OCI-LY7 (cell line): ENCODE measurements around the gene MRPL36. TPM values are rescaled to one million over a fixed set of nuclear protein-coding genes. Genes with fewer than 3 reads are reported as not detected.
"Not testable (repeated sequence)": the region's sequence is repeated elsewhere in the genome, so short reads cannot be mapped to it uniquely, and the experiment has no call there.

Source experiments
- BruUV-seq: library from RNA; stranded (reverse); fragments of 400-500 nt; replicated peaks from 2 replicates; lab custom pipeline; 2021; lab: Mats Ljungman, UMichigan
- CTCF ChIA-PET: fragments of 300-600 bp; sonication (Branson Sonifier 250); formaldehyde crosslinking; loops from one replicate; lab custom pipeline; 2022; ENCODE audit warnings: antibody characterized with exemption; ENCODE audit not compliant: unreplicated experiment; lab: Charles Lee
- POLR2A ChIA-PET: fragments of 300-600 bp; sonication (Branson Sonifier 250); formaldehyde crosslinking; loops from one replicate; lab custom pipeline; 2022; ENCODE audit warnings: antibody characterized with exemption; lab: Charles Lee
- DNase-seq: peaks from one replicate; pipeline ENCODE4 v3.0.0-alpha.2; 2015; ENCODE audit warnings: low spot score
- H2AFZ ChIP-seq: fragments of 200-600 bp; sonication (generic), shearing (Covaris generic); 2 replicates; pipeline ENCODE4 v1.6.1; 2014; ENCODE audit warnings: mild to moderate bottlenecking, antibody characterized with exemption, low read length, moderate library complexity
- H3K27ac ChIP-seq: fragments of 200-600 bp; sonication (generic); 2 replicates; pipeline ENCODE4 v1.5.1; 2014; ENCODE audit warnings: mixed run types, low read depth, mild to moderate bottlenecking, moderate library complexity, low read length, inconsistent platforms; ENCODE audit not compliant: poor library complexity, severe bottlenecking
- H3K36me3 ChIP-seq: fragments of 200-600 bp; sonication (generic); 2 replicates; pipeline ENCODE4 v1.6.1; 2014; ENCODE audit warnings: mild to moderate bottlenecking, antibody characterized with exemption, low read length, moderate library complexity, mixed read lengths; ENCODE audit not compliant: insufficient read depth
- H3K4me1 ChIP-seq: fragments of 200-600 bp; sonication (generic); 2 replicates; pipeline ENCODE4 v1.5.1; 2014; ENCODE audit warnings: mild to moderate bottlenecking, low read length; ENCODE audit not compliant: insufficient read depth, poor library complexity, severe bottlenecking
- H3K4me2 ChIP-seq: fragments of 200-600 bp; sonication (generic); 2 replicates; pipeline ENCODE4 v1.6.1; 2014; ENCODE audit warnings: mild to moderate bottlenecking, low read length
- H3K4me3 ChIP-seq: fragments of 200-600 bp; sonication (generic); 2 replicates; pipeline ENCODE4 v1.5.1; 2014; ENCODE audit warnings: mild to moderate bottlenecking, low read depth, low read length; ENCODE audit not compliant: poor library complexity, severe bottlenecking
- H3K79me2 ChIP-seq: fragments of 200-600 bp; sonication (generic); 2 replicates; pipeline ENCODE4 v1.6.1; 2016; ENCODE audit warnings: low read depth, mild to moderate bottlenecking, low read length, moderate library complexity, mixed read lengths; ENCODE audit not compliant: insufficient read depth
- H3K9me2 ChIP-seq: fragments of 200-600 bp; sonication (generic); 2 replicates; pipeline ENCODE4 v1.6.1; 2016; ENCODE audit warnings: mild to moderate bottlenecking, low read length, mixed read lengths; ENCODE audit not compliant: insufficient read depth
- H3K9me3 ChIP-seq: fragments of 200-600 bp; sonication (generic); 2 replicates; pipeline ENCODE4 v1.6.1; 2014; ENCODE audit warnings: mild to moderate bottlenecking, mixed run types, low read length, mixed read lengths
- H4K20me1 ChIP-seq: fragments of 200-600 bp; sonication (generic); 2 replicates; pipeline ENCODE4 v1.6.1; 2014; ENCODE audit warnings: mild to moderate bottlenecking, antibody characterized with exemption, low read length, moderate library complexity, mixed read lengths; ENCODE audit not compliant: insufficient read depth
- EZH2phosphoT487 ChIP-seq: fragments of 200-600 bp; sonication (generic); IDR thresholded peaks from 2 replicates; pipeline ENCODE4 v1.6.1; 2018; ENCODE audit warnings: low read depth, borderline replicate concordance, mild to moderate bottlenecking, mixed run types, antibody characterized with exemption, low read length, moderate library complexity, mixed read lengths
- intact Hi-C: fragments of 100-400 bp; cut with micrococcal nuclease; formaldehyde crosslinking; loops from one replicate; pipeline ENCODE4 v1.10.0; 2022; ENCODE audit not compliant: unreplicated experiment
- total RNA-seq, 2 experiments: library from RNA; depleted of rRNA in 1 of 2; stranded (reverse); fragments of >200 nt in 1 of 2; shearing (Covaris generic) in 1 of 2; gene quantifications; 2 replicates each; pipeline ENCODE4 v1.2.3, GENCODE V29; 2014 to 2022
- TF ChIP-seq, protein P1 (sequence below): fragments of 200-600 bp; sonication (generic); conservative IDR thresholded peaks from 2 replicates; pipeline ENCODE4 v1.5.1; 2014; ENCODE audit warnings: mild to moderate bottlenecking, antibody characterized with exemption, low read length, moderate library complexity, mixed read lengths

The MRPL36 gene
- total RNA-seq, 2 experiments from 2014 or later: 91.7 to 93.8 TPM

DNA sequence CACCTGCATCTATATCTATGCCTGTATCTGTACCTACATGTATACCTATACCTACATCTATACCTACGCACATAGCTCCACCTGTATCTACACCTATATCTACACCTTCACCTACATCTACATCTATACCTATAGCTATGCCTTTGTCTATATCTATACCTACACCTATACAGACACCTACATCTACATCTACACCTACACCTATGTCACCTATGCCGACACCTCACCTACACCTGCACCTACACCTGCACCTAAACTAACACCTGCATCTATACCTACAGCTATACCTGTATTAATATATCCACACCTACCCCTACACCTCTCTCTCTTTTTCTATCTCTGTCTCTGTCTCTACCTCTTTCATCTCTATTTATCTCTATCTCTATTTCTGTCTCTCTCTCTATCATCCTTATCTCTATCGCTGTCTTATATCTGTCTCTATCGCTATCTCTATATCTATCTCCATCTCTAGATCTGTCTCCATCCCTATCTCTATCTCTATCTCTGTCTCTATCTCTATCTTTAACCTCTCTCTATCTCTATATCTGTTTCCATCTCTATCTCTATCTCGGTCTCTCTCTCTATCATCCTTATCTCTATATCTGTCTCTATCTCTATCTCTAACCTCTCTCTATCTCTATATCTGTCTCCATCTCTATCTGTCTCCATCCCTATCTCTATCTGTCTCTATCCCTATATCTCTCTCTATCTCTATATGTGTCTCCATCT lies 45.2 kb upstream of the MRPL36 start:
- no peak for DNase-seq
- Histone ChIP-seq H3K79me2 (no peaks in the 10 kb centered on the region), H3K4me2 (no peak overlapping the region), H3K9me3 (no peaks in the 10 kb centered on the region), H2AFZ (no peak overlapping the region), H4K20me1 (no peaks in the 10 kb centered on the region), H3K36me3 (no peaks in the 10 kb centered on the region), H3K4me1 (no peaks in the 10 kb centered on the region), H3K27ac (no peak overlapping the region), H3K4me3 (no peak overlapping the region), H3K9me2 (no peaks in the 10 kb centered on the region)
- no TSS peak for BruUV-seq
- ChIA-PET POLR2A (no interaction called here), CTCF (no interaction called here)
- no peak for TF ChIP-seq EZH2phosphoT487
- TF ChIP-seq, protein P1, sequence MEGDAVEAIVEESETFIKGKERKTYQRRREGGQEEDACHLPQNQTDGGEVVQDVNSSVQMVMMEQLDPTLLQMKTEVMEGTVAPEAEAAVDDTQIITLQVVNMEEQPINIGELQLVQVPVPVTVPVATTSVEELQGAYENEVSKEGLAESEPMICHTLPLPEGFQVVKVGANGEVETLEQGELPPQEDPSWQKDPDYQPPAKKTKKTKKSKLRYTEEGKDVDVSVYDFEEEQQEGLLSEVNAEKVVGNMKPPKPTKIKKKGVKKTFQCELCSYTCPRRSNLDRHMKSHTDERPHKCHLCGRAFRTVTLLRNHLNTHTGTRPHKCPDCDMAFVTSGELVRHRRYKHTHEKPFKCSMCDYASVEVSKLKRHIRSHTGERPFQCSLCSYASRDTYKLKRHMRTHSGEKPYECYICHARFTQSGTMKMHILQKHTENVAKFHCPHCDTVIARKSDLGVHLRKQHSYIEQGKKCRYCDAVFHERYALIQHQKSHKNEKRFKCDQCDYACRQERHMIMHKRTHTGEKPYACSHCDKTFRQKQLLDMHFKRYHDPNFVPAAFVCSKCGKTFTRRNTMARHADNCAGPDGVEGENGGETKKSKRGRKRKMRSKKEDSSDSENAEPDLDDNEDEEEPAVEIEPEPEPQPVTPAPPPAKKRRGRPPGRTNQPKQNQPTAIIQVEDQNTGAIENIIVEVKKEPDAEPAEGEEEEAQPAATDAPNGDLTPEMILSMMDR: no peak
- intact Hi-C loops: no loop called here

DNA sequence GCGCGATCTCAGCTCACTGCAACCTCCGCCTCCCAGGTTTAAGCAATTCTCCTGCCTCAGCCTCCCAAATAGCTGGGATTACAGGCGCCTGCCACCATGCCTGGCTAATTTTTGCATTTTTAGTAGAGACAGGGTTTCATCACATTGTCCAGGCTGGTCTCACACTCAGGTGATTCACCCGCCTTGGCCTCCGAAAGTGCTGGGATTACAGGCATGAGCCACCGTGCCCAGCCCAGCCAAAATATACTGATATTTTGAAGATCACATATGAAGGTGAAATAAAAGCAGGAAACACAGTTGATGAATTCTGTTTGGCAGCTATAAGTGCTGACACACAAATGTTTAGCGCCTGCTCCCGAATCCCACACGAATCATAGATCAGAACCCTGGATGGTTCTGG lies 44.1 kb upstream of the MRPL36 start:
- H3K36me3 ChIP-seq, intact Hi-C loops, H3K79me2 ChIP-seq, BruUV-seq, H3K9me2 ChIP-seq, H3K27ac ChIP-seq, H3K4me3 ChIP-seq, H4K20me1 ChIP-seq, H3K9me3 ChIP-seq, H3K4me2 ChIP-seq, H3K4me1 ChIP-seq, H2AFZ ChIP-seq, POLR2A ChIA-PET, DNase-seq, CTCF ChIA-PET: not testable (repeated sequence)

DNA sequence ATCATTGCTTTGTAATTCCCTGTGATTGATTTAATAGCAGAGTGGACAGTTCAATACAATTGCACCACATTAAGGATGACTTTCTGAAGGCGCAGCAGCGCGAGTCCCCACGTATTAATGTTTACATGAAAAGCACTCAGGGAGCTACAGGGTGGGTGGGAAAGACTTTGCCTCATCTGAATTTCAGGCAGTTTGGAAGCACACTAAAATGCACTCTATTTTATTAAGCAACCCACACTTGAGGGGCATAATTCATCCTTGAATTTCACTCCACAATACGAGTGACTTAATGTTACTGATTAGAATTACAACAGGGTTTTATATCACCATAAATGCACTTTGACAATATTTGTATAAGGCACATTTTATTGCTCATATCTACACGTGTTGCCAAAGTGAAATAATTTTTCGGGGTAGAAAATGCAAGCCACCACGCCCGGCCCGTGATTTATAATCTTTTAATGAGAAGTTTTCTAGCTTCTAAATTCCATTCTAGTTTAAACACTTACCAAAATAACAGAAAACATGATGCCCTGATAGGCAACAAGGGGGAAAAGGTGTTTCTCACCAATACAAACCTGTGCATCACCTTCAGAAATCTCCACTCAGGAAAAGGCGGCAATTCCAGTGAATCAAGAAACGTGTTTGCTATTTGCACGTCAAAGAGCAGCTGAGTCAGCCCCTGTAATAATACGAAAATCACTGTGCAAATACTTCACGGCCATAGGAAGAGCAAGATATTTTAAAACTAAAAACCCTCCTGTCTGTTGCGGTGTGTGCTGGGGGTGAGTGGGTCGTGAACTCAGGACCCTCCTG lies 42.6 kb upstream of the MRPL36 start:
- Histone ChIP-seq H3K79me2 (no peaks in the 10 kb centered on the region), H3K4me1 (no peaks in the 10 kb centered on the region), H3K27ac (no peak overlapping the region), H3K9me2 (no peaks in the 10 kb centered on the region), H4K20me1 (no peaks in the 10 kb centered on the region), H3K4me3 (no peak overlapping the region), H3K9me3 (no peaks in the 10 kb centered on the region), H3K4me2 (no peak overlapping the region), H2AFZ (no peak overlapping the region), H3K36me3 (no peaks in the 10 kb centered on the region)
- no peak for TF ChIP-seq EZH2phosphoT487
- TF ChIP-seq, protein P1: no peak
- ChIA-PET CTCF (no interaction called here), POLR2A (no interaction called here)
- BruUV-seq: no TSS peak
- intact Hi-C loops: no loop called here
- no peak for DNase-seq
